ENCODE data around the gene HOXA2. TPM values are rescaled to one million over a fixed set of nuclear protein-coding genes. Genes with fewer than 3 reads are reported as not detected.

Gene HOXA2
- total and polyA plus RNA-seq, 2 of the 8 experiments (the other 6 are each of a cell fraction or from before 2014, with no cell fraction given): not detected

GRCh38 chr7:27150568-27151340, 48.3 kb upstream of the HOXA2 start (continued):
- no peak for TF ChIP-seq USF2 (IDR thresholded peaks at IDR 0.05; ENCODE audit: low read length)
- TF ChIP-seq CHD1 (IDR thresholded peaks at IDR 0.05; ENCODE audit: low read depth, low read length): no peak
- TF ChIP-seq CTCF (IDR thresholded peaks at IDR 0.05; ENCODE audit: control extremely low read depth in 1 of 3, insufficient read depth in 1 of 3, low read depth in 1 of 3, low read length in 3 of 3): peak in 2 of 3 experiments; percentile 78 to 83; a peak in 3 of 4 replicates
- no peak for TF ChIP-seq NRF1 (IDR thresholded peaks at IDR 0.05; ENCODE audit: low read depth, low read length)
- TF ChIP-seq KDM1A (IDR thresholded peaks at IDR 0.05; ENCODE audit: borderline replicate concordance, low read length): no peak
- TF ChIP-seq SIRT6 (IDR thresholded peaks at IDR 0.05; ENCODE audit: low read length): no peak
- no peak for TF ChIP-seq SRF (IDR thresholded peaks at IDR 0.05; ENCODE audit: low read depth, low read length)
- TF ChIP-seq SP2 (IDR thresholded peaks at IDR 0.05; ENCODE audit: low read length): no peak
- TF ChIP-seq TEAD4 (IDR thresholded peaks at IDR 0.05; ENCODE audit: low read depth, low read length): no peak
- TF ChIP-seq CTBP2 (IDR thresholded peaks at IDR 0.05; ENCODE audit: borderline replicate concordance, insufficient read depth, insufficient read length, low read length): no peak
- TF ChIP-seq JUN (IDR thresholded peaks at IDR 0.05; ENCODE audit: low read depth, low read length): no peak
- no peak for TF ChIP-seq MAFK (IDR thresholded peaks at IDR 0.05; ENCODE audit: low read depth, low read length)
- TF ChIP-seq BACH1 (IDR thresholded peaks at IDR 0.05; ENCODE audit: low read length): no peak
- TF ChIP-seq KDM5A (IDR thresholded peaks at IDR 0.05; ENCODE audit: low read length): no peak
- TF ChIP-seq SUZ12 (IDR thresholded peaks at IDR 0.05; ENCODE audit: low read length): peak; percentile 51
- no peak for TF ChIP-seq TAF1 (IDR thresholded peaks at IDR 0.05; ENCODE audit: low read depth, low read length)
- no peak for TF ChIP-seq SIX5 (IDR thresholded peaks at IDR 0.05; ENCODE audit: low read depth, low read length)
- TF ChIP-seq POLR2AphosphoS5 (IDR thresholded peaks at IDR 0.05; ENCODE audit: low read depth, low read length): no peak
- TF ChIP-seq RAD21 (IDR thresholded peaks at IDR 0.05 in 1 of 2, conservative IDR thresholded peaks at IDR 0.05 in 1 of 2; ENCODE audit: low read depth in 2 of 2, low read length in 2 of 2): peak; percentile 48 to 66
